Nephron progenitor cell (in vitro differentiated cells): ENCODE results near the gene SAP25.

ENCODE experiments used
- DNase-seq: peaks from one replicate; pipeline ENCODE4 v3.0.0; 2021
- H3K27ac Mint-ChIP-seq: 2 replicates; pipeline ENCODE4 v1.8.0; 2021; ENCODE audit warnings: mild to moderate bottlenecking, moderate library complexity, mixed read lengths
- H3K27me3 Mint-ChIP-seq: 2 replicates; pipeline ENCODE4 v1.8.0; 2021; ENCODE audit warnings: mild to moderate bottlenecking, low read depth, mixed read lengths; ENCODE audit not compliant: poor library complexity
- H3K36me3 Mint-ChIP-seq: 2 replicates; pipeline ENCODE4 v1.8.0; 2021; ENCODE audit warnings: low read depth, mixed read lengths
- H3K4me1 Mint-ChIP-seq: 2 replicates; pipeline ENCODE4 v1.8.0; 2021; ENCODE audit warnings: mixed read lengths
- H3K4me3 Mint-ChIP-seq: 2 replicates; pipeline ENCODE4 v1.8.0; 2021; ENCODE audit warnings: mild to moderate bottlenecking, moderate library complexity, mixed read lengths
- H3K9me3 Mint-ChIP-seq: 2 replicates; pipeline ENCODE4 v1.8.0; 2021; ENCODE audit warnings: mild to moderate bottlenecking, moderate library complexity, mixed read lengths
- TF ChIP-seq, protein P1 (sequence below): fragments of 200-600 bp; sonication (generic); IDR thresholded peaks from 2 replicates; pipeline ENCODE4 v1.5.0; 2021; ENCODE audit warnings: antibody characterized with exemption

Gene SAP25

DNA sequence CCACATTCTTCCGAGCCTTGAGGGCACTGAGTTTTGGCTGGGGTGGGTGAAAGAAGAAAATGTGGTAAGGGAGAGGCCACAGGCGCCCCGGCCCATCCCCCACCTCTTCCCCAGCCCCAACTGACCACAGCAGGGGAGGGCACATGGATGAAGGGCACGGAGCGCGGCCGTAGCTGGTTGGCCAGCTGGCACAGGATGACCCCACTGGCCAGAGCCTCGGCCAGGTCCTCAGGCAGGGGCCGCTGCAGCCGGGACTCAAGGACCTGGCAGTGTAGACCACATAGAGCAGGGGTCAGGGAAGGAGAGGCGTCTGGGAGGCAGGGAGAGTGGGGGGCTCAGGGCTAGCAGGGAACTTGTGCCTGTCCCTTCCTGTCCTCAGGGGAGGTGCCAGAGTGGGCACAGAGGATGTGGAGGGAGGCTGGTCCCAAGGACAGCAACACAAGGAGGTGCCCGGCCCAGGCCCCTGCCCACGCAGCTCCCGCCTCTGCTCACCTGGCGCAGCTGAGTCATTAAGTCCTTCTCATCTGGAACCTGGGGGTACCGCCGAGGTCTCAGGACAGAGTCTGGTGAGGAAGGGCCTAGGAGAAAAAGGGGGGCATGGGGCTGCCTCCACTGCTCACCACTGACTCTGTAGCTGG, 2.2 kb upstream of the SAP25 start:
- Mint-ChIP-seq H3K4me3 (no peak overlapping the region), H3K27me3 (no peaks in the 10 kb centered on the region), H3K9me3 (no peaks in the 10 kb centered on the region), H3K36me3 (peaks cover 16% of the 10 kb centered on the region), H3K4me1 (peaks cover 24% of the 10 kb centered on the region), H3K27ac (no peak overlapping the region)
- DNase-seq, result no peak
- TF ChIP-seq, protein P1, sequence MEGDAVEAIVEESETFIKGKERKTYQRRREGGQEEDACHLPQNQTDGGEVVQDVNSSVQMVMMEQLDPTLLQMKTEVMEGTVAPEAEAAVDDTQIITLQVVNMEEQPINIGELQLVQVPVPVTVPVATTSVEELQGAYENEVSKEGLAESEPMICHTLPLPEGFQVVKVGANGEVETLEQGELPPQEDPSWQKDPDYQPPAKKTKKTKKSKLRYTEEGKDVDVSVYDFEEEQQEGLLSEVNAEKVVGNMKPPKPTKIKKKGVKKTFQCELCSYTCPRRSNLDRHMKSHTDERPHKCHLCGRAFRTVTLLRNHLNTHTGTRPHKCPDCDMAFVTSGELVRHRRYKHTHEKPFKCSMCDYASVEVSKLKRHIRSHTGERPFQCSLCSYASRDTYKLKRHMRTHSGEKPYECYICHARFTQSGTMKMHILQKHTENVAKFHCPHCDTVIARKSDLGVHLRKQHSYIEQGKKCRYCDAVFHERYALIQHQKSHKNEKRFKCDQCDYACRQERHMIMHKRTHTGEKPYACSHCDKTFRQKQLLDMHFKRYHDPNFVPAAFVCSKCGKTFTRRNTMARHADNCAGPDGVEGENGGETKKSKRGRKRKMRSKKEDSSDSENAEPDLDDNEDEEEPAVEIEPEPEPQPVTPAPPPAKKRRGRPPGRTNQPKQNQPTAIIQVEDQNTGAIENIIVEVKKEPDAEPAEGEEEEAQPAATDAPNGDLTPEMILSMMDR, result no peak

DNA sequence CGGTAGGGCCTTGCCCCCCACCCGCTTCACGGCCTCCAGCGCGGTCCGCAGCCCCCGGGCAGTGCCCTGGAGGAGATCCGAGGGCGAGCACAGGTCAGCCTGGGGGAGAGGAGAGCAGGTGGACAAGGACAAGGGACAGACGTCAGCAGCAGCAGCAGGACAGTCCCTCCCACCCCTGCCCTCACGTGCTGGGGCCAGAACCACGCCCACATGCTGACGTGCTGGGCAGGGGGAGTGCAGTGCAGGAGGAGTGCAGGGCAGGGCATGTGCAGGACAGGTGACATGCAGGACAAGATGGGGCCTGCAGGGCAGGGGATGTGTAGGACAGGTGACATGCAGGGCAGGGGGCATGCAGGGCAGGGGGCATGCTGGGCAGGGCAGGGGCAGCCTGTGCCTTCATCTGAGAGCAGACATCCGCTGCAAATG, 1.5 kb upstream of the SAP25 start:
- TF ChIP-seq, protein P1, result no peak
- Mint-ChIP-seq H3K36me3 (peaks cover 16% of the 10 kb centered on the region), H3K4me3 (no peak overlapping the region), H3K9me3 (no peaks in the 10 kb centered on the region), H3K27ac (no peak overlapping the region), H3K27me3 (no peaks in the 10 kb centered on the region), H3K4me1 (peaks cover 25% of the 10 kb centered on the region)
- no peak for DNase-seq

DNA sequence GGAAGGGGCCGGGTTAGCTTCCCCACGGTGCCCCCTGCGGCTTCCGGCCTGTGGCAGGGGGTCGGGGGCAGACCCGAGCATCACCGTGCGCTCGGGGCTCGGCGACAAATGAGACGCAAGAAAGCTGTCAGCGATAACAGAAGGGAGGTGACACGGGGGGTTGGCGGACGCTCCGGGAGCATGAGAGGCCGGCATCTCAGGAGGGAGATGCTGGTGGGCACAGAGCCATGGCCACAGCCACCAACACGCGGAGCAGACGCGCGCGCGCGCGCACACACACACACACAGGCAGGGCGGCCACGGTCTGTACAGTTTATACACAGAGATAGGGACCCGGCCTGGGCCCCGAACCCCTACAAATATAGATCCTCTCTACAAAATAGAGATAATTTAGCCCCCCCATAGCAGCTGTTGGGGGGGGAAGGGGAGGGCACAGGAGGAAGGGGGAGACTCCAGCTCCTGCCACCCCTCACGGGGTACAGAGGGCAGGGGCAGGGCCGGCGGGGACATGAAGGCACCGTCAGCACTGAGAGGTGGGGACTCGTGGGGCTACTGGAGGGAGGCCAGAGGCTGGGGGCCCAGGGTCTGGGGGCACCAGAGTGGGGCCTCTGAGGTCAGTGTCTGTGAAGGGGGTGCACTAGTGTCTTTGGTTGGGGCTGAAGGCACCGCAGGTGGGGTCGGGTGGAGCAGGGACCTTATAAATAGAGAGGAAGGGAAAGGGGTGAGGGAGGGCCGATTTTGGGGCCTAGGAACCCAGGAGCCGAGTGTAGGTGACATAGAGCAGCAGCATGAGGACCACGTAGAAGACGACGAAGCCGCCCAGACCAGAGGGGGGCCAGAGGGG, 884 bp upstream of the SAP25 start:
- peaks cover 16% of the 10 kb centered on the region for H3K36me3 Mint-ChIP-seq
- H3K4me3 Mint-ChIP-seq, result no peak overlapping the region
- H3K4me1 Mint-ChIP-seq, result peaks cover 25% of the 10 kb centered on the region
- DNase-seq, result no peak
- H3K9me3 Mint-ChIP-seq, result no peaks in the 10 kb centered on the region
- H3K27ac Mint-ChIP-seq, result no peak overlapping the region
- H3K27me3 Mint-ChIP-seq, result no peaks in the 10 kb centered on the region
- TF ChIP-seq, protein P1, result no peak

DNA sequence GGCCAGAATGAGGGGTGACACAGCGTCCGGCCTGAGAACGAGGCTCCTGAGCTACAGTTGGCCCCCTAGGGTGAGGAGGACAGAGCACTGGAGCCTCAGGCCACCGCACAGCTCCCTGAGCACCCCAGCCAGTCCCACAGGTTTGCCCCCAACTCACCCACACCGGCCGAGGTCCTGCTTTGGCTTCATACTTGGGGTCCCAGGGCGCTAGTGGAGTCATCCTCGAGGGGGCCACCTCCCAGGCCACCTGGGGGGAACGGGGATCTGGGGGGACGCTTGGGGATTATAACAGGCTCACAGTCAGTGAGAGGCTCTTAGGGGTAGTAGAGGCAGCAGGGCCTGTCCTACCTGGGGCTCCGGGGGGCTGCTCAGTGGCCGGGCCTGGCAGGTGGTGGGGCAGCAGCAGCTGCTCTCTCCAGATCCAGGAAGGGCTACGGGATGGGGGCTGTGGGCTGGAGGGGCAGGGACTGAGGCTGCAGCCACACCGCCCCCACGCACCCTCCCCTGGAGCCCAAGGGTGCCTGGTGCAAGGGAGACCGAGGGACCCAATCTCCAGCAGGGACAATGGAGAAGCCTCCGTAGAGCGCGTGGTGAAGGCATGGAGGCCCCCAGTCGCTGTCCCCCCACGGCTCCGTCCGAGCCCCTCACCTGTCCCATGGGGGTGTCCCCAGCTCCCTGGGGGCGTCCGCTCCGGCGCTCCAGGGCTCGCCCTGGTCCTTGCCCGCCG, 588 bp downstream of the SAP25 start:
- H3K9me3 Mint-ChIP-seq, result no peaks in the 10 kb centered on the region
- H3K4me1 Mint-ChIP-seq, result peaks cover 38% of the 10 kb centered on the region
- no peak overlapping the region for H3K4me3 Mint-ChIP-seq
- peaks cover 11% of the 10 kb centered on the region for H3K36me3 Mint-ChIP-seq
- H3K27ac Mint-ChIP-seq, result no peak overlapping the region
- TF ChIP-seq, protein P1, result no peak
- DNase-seq, result no peak
- H3K27me3 Mint-ChIP-seq, result peaks cover 3% of the 10 kb centered on the region

DNA sequence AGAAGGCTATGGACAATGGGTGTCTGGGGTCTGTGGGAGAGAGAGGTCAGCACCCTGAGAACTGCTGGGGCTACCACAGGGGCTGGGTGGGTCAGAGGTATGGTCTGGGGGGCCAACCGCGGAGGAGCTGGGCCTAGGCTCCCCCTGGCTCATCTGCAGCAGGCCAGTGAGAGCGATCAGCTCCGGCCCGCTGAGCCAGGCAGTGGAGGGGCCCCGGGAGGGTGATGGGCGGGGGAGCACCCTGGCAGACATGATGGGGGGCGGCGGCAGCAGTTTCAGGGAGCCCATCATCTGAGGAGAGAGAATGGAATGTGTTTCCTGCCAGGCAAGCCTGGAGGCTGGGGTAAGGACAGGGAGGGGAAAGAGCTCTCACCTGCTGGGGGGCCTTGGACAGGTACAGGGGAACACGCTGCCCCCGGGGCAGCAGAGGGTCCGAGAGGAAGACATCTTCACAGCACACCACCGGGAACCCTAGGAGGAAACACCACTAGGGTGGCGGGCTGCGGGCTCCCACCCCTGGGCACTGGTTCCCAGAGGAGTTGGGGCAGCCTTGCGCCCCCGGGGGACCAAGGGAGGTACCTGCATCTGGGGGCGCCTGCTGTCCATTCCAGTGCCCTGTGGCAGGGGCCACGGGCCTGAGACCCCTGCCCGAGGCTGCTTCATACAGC, 1.3 kb downstream of the SAP25 start:
- Mint-ChIP-seq H3K27me3 (peaks cover 3% of the 10 kb centered on the region), H3K9me3 (no peaks in the 10 kb centered on the region), H3K27ac (peak overlapping the region; percentile 28), H3K36me3 (peaks cover 11% of the 10 kb centered on the region), H3K4me3 (peak overlapping the region; percentile 29), H3K4me1 (peaks cover 45% of the 10 kb centered on the region)
- DNase-seq, result no peak
- TF ChIP-seq, protein P1, result no peak
